Activated naive CD8-positive, alpha-beta T cell treated with anti-CD3 and anti-CD28 coated beads, Interleukin-2, amount 50 U/mL, for 16 hours (primary cell): Measurements from ENCODE around the gene CNST.
"Not testable (repeated sequence)": the region's sequence is repeated elsewhere in the genome, so short reads cannot be mapped to it uniquely, and the experiment has no call there.

Experiments used
- DNase-seq: peaks from one replicate; pipeline ENCODE4 v3.0.0-alpha.2; 2020; ENCODE audit warnings: low read depth, low spot score

CNST gene

DNA sequence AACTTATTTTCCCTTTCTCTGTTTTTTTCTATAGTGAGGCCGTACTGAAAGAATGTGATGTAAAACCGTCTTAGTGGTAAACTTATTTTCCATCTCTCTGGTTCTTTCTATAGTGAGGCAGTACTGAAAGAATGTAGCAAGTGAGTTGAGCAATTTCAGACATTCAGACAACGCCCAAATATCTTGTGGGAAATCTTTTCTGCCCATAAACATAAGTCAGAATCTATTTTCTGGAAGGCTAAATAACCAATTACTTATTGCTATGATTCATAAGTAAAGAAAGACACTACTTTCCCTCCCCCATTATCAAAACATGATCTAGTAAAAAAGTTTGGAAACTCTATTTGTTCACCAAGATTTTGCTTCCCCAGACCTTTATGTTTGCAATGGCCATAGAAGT, 139.1 kb downstream of the CNST start:
- no peak for DNase-seq

DNA sequence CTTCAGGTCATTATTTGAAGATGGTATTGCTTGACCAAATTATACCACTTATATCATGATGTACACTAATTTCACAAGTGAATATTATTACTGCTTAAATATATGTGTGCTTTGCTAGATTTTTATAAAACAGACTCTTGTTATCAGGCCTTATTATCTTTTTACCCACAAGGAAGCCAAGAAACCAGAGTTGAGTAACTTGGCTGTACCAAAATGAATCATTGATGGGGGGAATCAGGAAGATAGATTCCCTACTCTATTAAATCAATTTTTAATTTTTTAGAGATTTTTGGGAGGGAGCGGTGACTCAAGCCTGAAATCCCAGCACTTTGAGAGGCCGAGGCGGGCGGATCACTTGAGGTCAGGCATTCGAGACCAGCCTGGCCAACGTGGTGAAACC, 141.9 kb downstream of the CNST start:
- DNase-seq, result no peak

DNA sequence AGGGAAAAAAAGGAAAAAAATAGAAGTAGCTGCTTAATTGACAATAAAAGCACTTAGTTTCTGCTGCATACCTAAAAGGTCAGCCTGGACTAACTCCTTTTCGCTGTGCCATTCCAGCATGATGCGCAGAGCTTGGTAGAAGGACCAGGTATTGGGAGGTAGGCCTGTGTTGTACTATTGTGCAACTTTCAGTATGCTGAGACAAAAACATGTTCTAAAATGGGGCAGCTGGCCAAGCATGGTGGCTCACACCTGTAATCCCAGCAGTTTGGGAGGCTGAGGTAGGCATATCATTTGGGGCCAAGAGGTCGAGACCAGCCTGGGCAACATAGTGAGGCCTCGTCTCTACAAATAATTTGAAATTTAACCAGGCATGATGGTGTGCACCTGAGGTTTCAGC, 142.9 kb downstream of the CNST start:
- no peak for DNase-seq

DNA sequence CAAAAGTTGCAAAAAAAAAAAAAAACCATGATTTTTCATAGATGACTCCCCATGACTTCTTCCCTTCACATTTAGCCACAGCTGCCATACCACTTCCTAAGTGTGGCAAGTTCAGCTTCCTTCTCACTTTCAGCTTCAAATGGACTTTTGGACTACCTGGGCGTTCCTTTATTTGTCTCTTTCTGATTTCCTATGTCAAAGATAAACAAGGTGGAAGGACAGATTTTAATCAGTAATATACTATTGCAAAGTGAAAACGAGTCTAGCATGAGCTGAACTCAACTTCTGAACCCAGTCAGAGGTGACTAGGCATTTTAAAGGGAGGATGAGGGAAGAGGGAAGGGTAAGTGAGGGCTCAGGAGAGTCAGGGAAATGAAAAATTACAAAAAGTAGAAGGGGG, 143.6 kb downstream of the CNST start:
- no peak for DNase-seq

DNA sequence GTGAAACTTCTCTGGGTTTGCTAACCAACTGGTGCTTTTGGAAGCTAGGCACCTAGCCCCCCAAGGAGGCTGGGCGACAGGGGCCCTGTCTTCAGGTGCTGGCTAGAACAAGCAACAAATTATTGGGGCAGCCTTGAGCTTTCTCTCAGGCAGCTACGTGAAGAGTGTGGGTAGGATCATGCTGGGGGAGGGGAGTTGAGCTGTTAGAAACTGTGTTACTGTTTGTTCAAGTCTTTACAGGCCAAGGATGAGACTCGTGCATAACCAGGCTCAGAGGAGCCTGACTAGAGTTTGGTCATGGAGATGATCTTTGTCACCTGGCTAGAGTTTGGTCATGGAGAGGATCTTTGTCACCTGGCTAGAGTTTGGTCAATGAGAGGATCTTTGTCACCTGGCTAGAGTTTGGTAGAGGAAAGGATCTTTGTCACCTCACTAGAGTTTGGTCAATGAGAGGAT, 145.3 kb downstream of the CNST start:
- DNase-seq, result no peak

DNA sequence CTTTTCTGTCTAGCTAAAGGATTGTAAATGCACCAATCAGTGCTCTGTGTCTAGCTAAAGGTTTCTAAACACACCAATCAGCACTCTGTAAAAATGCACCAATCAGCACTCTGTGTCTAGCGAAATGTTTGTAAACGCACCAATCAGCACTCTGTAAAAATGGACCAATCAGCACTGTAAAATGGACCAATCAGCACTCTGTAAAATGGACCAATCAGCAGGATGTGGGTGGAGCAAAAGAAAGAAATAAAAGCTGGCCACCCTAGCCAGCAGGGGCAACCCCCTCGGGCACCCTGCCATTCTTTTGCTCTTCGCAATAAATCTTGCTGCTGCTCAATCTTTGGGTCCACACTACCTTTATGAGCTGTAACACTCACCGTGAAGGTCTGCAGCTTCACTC, 146.2 kb downstream of the CNST start:
- not testable (repeated sequence) for DNase-seq
